NCI-H510A (cell line): Measurements from ENCODE around the gene ATG4C.
"Not testable (repeated sequence)": the region's sequence is repeated elsewhere in the genome, so short reads cannot be mapped to it uniquely, and the experiment has no call there.

Experiments
- DNase-seq: peaks from one replicate; lab custom pipeline; 2025; lab: John Stamatoyannopoulos, UW

Gene ATG4C

GRCh38 chr1:62783736-62784508 lies at the start of gene ATG4C:
Gene ATG4C, plus strand, starts transcription at chr1:62784132. Its CDS starts 19,655 bp downstream, at chr1:62803787.
- DNase-seq: peak; percentile 96

- no peak for DNase-seq
Measured at GRCh38 chr1:62735491-62736171, 48.3 kb upstream of the ATG4C start.

GRCh38 chr1:62740701-62741100 lies 43.2 kb upstream of the ATG4C start:
- not testable (repeated sequence) for DNase-seq

- DNase-seq: no peak
Measured at GRCh38 chr1:62744611-62745577, 39.0 kb upstream of the ATG4C start.

- no peak for DNase-seq
Measured at GRCh38 chr1:62746086-62746808, 37.7 kb upstream of the ATG4C start.

GRCh38 chr1:62746809-62747138 lies 37.2 kb upstream of the ATG4C start:
- DNase-seq: no peak

- DNase-seq: no peak
Measured at GRCh38 chr1:62753031-62753965, 30.6 kb upstream of the ATG4C start.

- DNase-seq: not testable (repeated sequence)
Measured at GRCh38 chr1:62754938-62755337, 29.0 kb upstream of the ATG4C start.

GRCh38 chr1:62756255-62756884 lies 27.6 kb upstream of the ATG4C start:
- not testable (repeated sequence) for DNase-seq

GRCh38 chr1:62759232-62759875 lies 24.6 kb upstream of the ATG4C start:
- DNase-seq: not testable (repeated sequence)

- DNase-seq: not testable (repeated sequence)
Measured at GRCh38 chr1:62760021-62760782, 23.7 kb upstream of the ATG4C start.

GRCh38 chr1:62761223-62761870 lies 22.6 kb upstream of the ATG4C start:
- DNase-seq: not testable (repeated sequence)

GRCh38 chr1:62762027-62762426 lies 21.9 kb upstream of the ATG4C start:
- DNase-seq: not testable (repeated sequence)

- no peak for DNase-seq
Measured at GRCh38 chr1:62765981-62766380, 18.0 kb upstream of the ATG4C start.

GRCh38 chr1:62768551-62768950 lies 15.4 kb upstream of the ATG4C start:
- not testable (repeated sequence) for DNase-seq

- no peak for DNase-seq
Measured at GRCh38 chr1:62772607-62773295, 11.2 kb upstream of the ATG4C start.

- no peak for DNase-seq
Measured at GRCh38 chr1:62774006-62774405, 9.9 kb upstream of the ATG4C start.
